PC-3 (cell line): ENCODE results near the gene XPC.

Source experiments
- CTCF ChIP-seq: fragments of 300-600 bp; sonication (generic); conservative IDR thresholded peaks from 2 replicates; pipeline ENCODE4 v1.5.1; 2017; ENCODE audit warnings: antibody characterized with exemption, low read depth, mild to moderate bottlenecking, low read length
- EZH2 ChIP-seq: fragments of 300-600 bp; sonication (generic); IDR thresholded peaks from one replicate; pipeline ENCODE4 v1.6.1; 2017; ENCODE audit warnings: antibody characterized with exemption, mild to moderate bottlenecking, low read length; ENCODE audit not compliant: unreplicated experiment

DNA sequence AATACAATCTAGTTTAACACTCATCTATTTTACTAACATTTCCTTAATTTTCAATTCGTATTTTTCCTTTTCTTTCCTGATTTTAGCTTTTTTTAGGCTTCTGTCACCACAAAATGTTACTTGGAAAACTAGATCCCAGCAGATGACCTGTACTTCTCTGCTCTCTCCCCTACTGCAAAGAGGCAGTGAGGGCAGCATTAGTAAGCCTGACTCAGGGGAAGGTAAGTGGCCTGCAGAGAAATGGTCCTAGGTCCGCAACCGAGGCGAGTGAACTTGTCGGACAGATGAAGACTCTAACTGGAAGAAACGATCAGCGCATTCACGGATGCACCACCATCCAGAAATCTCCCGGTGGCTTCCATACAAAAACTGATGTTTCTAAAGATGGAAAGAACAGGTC, 33.2 kb downstream of the XPC start:
- TF ChIP-seq CTCF (no peak), EZH2 (no peak)
